IPS-18a (cell line): ENCODE data around the gene ZAR1L.

Source experiments
- H3K27ac ChIP-seq: one replicate; pipeline ENCODE4 v1.5.1; 2013; ENCODE audit warnings: low read length
- H3K27me3 ChIP-seq: one replicate; pipeline ENCODE4 v1.6.1; 2013; ENCODE audit warnings: mild to moderate bottlenecking, low read length; ENCODE audit not compliant: control insufficient read depth, insufficient read depth
- H3K36me3 ChIP-seq: one replicate; pipeline ENCODE4 v1.6.1; 2013; ENCODE audit warnings: low read depth, low read length; ENCODE audit not compliant: control insufficient read depth
- H3K4me1 ChIP-seq: one replicate; pipeline ENCODE4 v1.6.1; 2013; ENCODE audit warnings: low read depth, low read length; ENCODE audit not compliant: control insufficient read depth
- H3K4me3 ChIP-seq: one replicate; pipeline ENCODE4 v1.5.1; 2013; ENCODE audit warnings: low read length
- H3K9ac ChIP-seq: one replicate; pipeline ENCODE4 v1.6.1; 2013; ENCODE audit warnings: mild to moderate bottlenecking, low read length, moderate library complexity
- H3K9me3 ChIP-seq: one replicate; pipeline ENCODE4 v1.6.1; 2013; ENCODE audit warnings: low read depth, low read length; ENCODE audit not compliant: control insufficient read depth

ZAR1L gene

GRCh38 chr13:32267836-32268439 lies 47.2 kb downstream of the ZAR1L start:
- Histone ChIP-seq H3K36me3 (no peaks in the 10 kb centered on the region), H3K27ac (no peak overlapping the region), H3K4me3 (no peak overlapping the region), H3K4me1 (no peaks in the 10 kb centered on the region), H3K9ac (no peak overlapping the region), H3K9me3 (no peaks in the 10 kb centered on the region), H3K27me3 (no peaks in the 10 kb centered on the region)

GRCh38 chr13:32266130-32266529 lies 49.0 kb downstream of the ZAR1L start:
- no peaks in the 10 kb centered on the region for H3K9me3 ChIP-seq
- H3K4me1 ChIP-seq = no peaks in the 10 kb centered on the region
- H3K4me3 ChIP-seq = no peak overlapping the region
- H3K36me3 ChIP-seq = no peaks in the 10 kb centered on the region
- no peak overlapping the region for H3K27ac ChIP-seq
- H3K9ac ChIP-seq = no peak overlapping the region
- H3K27me3 ChIP-seq = no peaks in the 10 kb centered on the region

GRCh38 chr13:32265726-32266125 lies 49.4 kb downstream of the ZAR1L start:
- Histone ChIP-seq H3K4me3 (no peak overlapping the region), H3K27ac (no peak overlapping the region), H3K9me3 (no peaks in the 10 kb centered on the region), H3K27me3 (no peaks in the 10 kb centered on the region), H3K4me1 (no peaks in the 10 kb centered on the region), H3K36me3 (no peaks in the 10 kb centered on the region), H3K9ac (no peak overlapping the region)

- H3K4me3 ChIP-seq = no peak overlapping the region
- no peaks in the 10 kb centered on the region for H3K27me3 ChIP-seq
- H3K9ac ChIP-seq = no peak overlapping the region
- no peak overlapping the region for H3K27ac ChIP-seq
- H3K9me3 ChIP-seq = no peaks in the 10 kb centered on the region
- no peaks in the 10 kb centered on the region for H3K36me3 ChIP-seq
- H3K4me1 ChIP-seq = no peaks in the 10 kb centered on the region
Measured at GRCh38 chr13:32264407-32264806, 50.8 kb downstream of the ZAR1L start.

GRCh38 chr13:32262619-32263018 lies 52.5 kb downstream of the ZAR1L start:
- Histone ChIP-seq H3K4me3 (no peak overlapping the region), H3K9me3 (no peaks in the 10 kb centered on the region), H3K36me3 (no peaks in the 10 kb centered on the region), H3K9ac (no peak overlapping the region), H3K27ac (no peak overlapping the region), H3K27me3 (no peaks in the 10 kb centered on the region), H3K4me1 (no peaks in the 10 kb centered on the region)

- no peaks in the 10 kb centered on the region for H3K9me3 ChIP-seq
- H3K36me3 ChIP-seq = no peaks in the 10 kb centered on the region
- no peak overlapping the region for H3K4me3 ChIP-seq
- H3K4me1 ChIP-seq = no peaks in the 10 kb centered on the region
- no peaks in the 10 kb centered on the region for H3K27me3 ChIP-seq
- no peak overlapping the region for H3K27ac ChIP-seq
- no peak overlapping the region for H3K9ac ChIP-seq
Measured at GRCh38 chr13:32262165-32262564, 53.0 kb downstream of the ZAR1L start.

- no peaks in the 10 kb centered on the region for H3K9me3 ChIP-seq
- H3K4me3 ChIP-seq = no peak overlapping the region
- no peak overlapping the region for H3K9ac ChIP-seq
- H3K36me3 ChIP-seq = no peaks in the 10 kb centered on the region
- H3K27me3 ChIP-seq = no peaks in the 10 kb centered on the region
- no peaks in the 10 kb centered on the region for H3K4me1 ChIP-seq
- H3K27ac ChIP-seq = no peak overlapping the region
Measured at GRCh38 chr13:32261567-32261966, 53.6 kb downstream of the ZAR1L start.

GRCh38 chr13:32259116-32259515 lies 56.0 kb downstream of the ZAR1L start:
- H3K9me3 ChIP-seq = no peaks in the 10 kb centered on the region
- no peaks in the 10 kb centered on the region for H3K36me3 ChIP-seq
- no peak overlapping the region for H3K4me3 ChIP-seq
- H3K27ac ChIP-seq = no peak overlapping the region
- H3K27me3 ChIP-seq = no peaks in the 10 kb centered on the region
- H3K4me1 ChIP-seq = no peaks in the 10 kb centered on the region
- H3K9ac ChIP-seq = no peak overlapping the region

GRCh38 chr13:32257649-32258048 lies 57.5 kb downstream of the ZAR1L start:
- H3K4me3 ChIP-seq = no peak overlapping the region
- no peaks in the 10 kb centered on the region for H3K4me1 ChIP-seq
- no peak overlapping the region for H3K9ac ChIP-seq
- H3K27ac ChIP-seq = no peak overlapping the region
- H3K9me3 ChIP-seq = no peaks in the 10 kb centered on the region
- H3K36me3 ChIP-seq = no peaks in the 10 kb centered on the region
- no peaks in the 10 kb centered on the region for H3K27me3 ChIP-seq

GRCh38 chr13:32256243-32256642 lies 58.9 kb downstream of the ZAR1L start:
- Histone ChIP-seq H3K27me3 (no peaks in the 10 kb centered on the region), H3K27ac (no peak overlapping the region), H3K9me3 (no peaks in the 10 kb centered on the region), H3K9ac (no peak overlapping the region), H3K36me3 (no peaks in the 10 kb centered on the region), H3K4me3 (no peak overlapping the region), H3K4me1 (no peaks in the 10 kb centered on the region)

GRCh38 chr13:32255724-32256109 lies 59.4 kb downstream of the ZAR1L start:
- Histone ChIP-seq H3K4me3 (no peak overlapping the region), H3K4me1 (no peaks in the 10 kb centered on the region), H3K27me3 (no peaks in the 10 kb centered on the region), H3K36me3 (no peaks in the 10 kb centered on the region), H3K9me3 (no peaks in the 10 kb centered on the region), H3K27ac (no peak overlapping the region), H3K9ac (no peak overlapping the region)

- Histone ChIP-seq H3K4me1 (no peaks in the 10 kb centered on the region), H3K27ac (no peak overlapping the region), H3K9ac (no peak overlapping the region), H3K9me3 (no peaks in the 10 kb centered on the region), H3K27me3 (no peaks in the 10 kb centered on the region), H3K4me3 (no peak overlapping the region), H3K36me3 (no peaks in the 10 kb centered on the region)
Measured at GRCh38 chr13:32254916-32255723, 60.0 kb downstream of the ZAR1L start.
